ENCODE data around the gene GMPS.
"Not testable (repeated sequence)": the region's sequence is repeated elsewhere in the genome, so short reads cannot be mapped to it uniquely, and the experiment has no call there.

GMPS gene

DNA sequence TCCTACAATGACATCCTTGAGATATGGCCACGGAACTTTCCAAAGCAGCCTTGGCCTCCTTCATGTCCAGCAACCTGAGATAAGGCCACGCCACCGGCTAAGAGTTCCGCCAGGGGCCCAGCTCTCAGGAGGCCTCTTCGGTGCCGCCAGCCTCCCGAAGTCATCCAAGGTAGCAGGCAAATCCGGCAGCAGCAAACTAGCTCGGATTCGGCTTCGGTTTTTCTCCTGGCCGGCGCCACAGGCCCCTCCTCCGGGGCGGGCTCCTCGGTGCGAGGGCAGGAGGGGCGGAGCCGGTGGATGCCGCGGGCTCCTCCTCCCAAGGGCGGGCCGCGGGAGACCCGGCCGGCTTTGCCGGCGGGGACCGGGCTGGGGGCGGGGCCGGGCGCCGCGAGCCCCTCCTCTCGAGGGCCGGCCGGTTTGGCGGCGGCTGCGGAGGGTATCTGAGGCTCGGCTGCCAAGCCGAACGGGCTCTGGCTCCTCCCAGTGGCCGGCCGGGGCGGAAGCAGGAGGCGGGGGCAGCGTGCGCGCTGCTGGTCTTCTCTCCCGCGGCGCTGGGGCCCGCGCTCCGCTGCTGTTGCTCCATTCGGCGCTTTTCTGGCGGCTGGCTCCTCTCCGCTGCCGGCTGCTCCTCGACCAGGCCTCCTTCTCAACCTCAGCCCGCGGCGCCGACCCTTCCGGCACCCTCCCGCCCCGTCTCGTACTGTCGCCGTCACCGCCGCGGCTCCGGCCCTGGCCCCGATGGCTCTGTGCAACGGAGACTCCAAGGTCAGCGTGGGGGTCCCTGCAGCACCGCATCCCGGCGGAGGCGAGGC lies at the start of gene GMPS:
Gene GMPS, plus strand, starts transcription at position 518 of the 812 bp plus-strand sequence. Its CDS starts 221 bp downstream, at position 739.
- ATAC-seq (peak; percentile 91), DNase-seq (peak; percentile 96 to 98)
- H3K27ac Mint-ChIP-seq: peak within 1 kb of the TSS; percentile 88 to 95
- H3K27me3 Mint-ChIP-seq: no peaks in the 10 kb centered on the region
- H3K9me3 Mint-ChIP-seq: no peaks in the 10 kb centered on the region
- H3K4me3 Mint-ChIP-seq: peak within 1 kb of the TSS; percentile 90 to 95
- peaks cover 17% of the 10 kb centered on the region for H3K4me1 Mint-ChIP-seq

DNA sequence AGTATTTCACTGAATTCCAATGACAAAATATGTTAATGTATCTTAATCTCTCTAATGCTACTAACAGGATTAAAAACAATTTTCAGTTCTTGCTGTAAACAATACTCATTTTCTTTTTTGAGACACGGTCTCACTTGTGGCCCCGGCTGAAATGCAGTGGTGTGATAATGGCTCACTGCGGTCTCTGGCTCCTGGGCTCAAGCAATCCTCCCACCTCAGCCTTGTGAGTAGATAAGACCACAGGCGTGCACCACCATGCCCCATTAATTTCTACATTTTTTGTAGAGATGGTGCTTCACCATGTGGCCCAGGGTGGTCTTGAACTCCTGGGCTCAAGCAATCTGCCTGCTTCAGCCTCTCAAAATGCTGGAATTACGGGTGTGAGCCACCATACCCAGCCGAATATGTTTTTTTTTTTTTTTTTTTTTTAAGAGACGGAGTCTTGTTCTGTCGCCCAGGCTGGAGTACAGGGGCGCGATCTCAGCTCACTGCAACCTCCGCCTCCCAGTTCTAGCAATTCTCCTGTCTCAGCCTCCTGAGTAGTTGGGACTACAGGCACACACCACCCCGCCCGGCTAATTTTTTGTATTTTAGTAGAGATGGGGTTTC lies 41.9 kb upstream of the GMPS start:
- not testable (repeated sequence) for H3K4me1 Mint-ChIP-seq, H3K4me3 Mint-ChIP-seq, H3K9me3 Mint-ChIP-seq, H3K27me3 Mint-ChIP-seq, ATAC-seq, DNase-seq, H3K27ac Mint-ChIP-seq

DNA sequence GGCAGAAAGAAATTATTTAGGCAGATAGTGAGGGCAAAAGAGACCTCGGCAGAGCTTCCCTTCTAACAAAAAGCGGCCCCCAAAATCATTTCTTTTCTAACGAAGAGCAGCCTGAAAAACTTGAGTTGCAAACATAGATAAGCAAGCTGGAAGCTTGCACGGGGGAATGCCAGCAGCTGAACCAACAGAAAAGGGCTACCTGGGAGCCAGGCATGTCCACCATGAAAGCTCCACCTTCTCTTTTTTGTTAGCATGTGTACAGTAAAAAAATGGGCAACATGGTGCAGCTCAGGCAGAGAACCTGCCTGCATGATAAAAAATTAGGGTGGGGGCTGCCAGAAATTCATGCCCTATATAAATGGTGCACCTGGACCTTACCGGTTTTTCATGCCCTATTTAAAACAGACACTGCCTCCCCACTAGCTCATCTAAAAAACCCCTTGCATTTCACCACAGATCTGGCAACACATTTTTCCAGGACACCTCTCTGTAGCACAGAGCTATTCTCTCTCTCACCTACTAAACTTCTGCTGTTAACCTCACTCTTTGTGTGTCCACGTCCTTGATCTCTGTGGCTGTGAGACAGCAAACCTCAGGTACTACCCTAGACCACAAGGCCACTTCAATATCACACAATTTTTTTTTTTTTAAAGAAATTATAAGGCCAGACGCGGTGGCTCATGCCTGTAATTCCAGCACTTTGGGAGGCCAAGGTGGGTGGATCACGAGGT lies 34.9 kb upstream of the GMPS start:
- no peak overlapping the region for H3K4me3 Mint-ChIP-seq
- no peaks in the 10 kb centered on the region for H3K9me3 Mint-ChIP-seq
- H3K27me3 Mint-ChIP-seq: no peaks in the 10 kb centered on the region
- DNase-seq (no peak), ATAC-seq (peak; percentile 56)
- H3K4me1 Mint-ChIP-seq: no peaks in the 10 kb centered on the region
- no peak overlapping the region for H3K27ac Mint-ChIP-seq

DNA sequence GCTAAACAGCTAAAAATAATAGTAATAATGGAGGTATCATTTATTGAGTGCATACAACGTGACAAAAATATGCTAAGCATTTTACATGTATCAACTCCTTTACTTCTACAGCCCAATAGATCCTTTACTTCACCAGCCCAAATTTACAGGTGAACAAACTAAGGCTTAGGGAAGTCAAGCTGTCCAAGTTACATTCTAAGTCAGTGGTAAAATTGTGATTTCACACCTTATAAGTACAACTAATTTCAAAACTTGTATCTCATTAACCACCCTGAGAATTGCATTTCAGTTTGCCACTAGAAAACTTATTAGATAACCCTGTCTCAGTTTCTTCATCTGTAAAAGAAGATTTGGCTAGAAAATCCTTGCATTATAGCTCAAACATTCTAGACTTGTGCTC lies 26.9 kb upstream of the GMPS start:
- ATAC-seq (no peak), DNase-seq (no peak)
- H3K27me3 Mint-ChIP-seq: no peaks in the 10 kb centered on the region
- no peak overlapping the region for H3K4me3 Mint-ChIP-seq
- no peak overlapping the region for H3K27ac Mint-ChIP-seq
- peaks cover 36% of the 10 kb centered on the region for H3K4me1 Mint-ChIP-seq
- no peaks in the 10 kb centered on the region for H3K9me3 Mint-ChIP-seq

DNA sequence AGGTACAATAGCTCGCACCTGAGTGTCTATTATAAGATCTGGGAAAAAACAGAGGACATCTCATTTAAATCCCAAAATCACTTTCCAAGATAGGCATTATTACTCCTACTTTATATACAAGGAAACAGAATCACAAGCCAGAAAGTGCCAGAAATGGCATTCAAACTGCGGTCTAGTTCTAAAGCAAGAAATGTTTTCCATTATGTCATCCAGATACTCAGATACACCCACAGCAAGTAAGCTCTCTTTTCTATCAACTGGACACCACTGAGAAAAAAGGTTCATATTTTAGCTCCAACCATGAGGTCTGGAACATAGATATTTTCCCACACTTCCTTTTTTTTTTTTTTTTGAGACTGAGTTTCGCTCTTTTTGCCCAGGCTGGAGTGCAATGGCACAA lies 24.3 kb upstream of the GMPS start:
- Mint-ChIP-seq H3K9me3 (no peaks in the 10 kb centered on the region), H3K4me3 (peak overlapping the region in 1 of 2 donors; percentile 33), H3K27ac (no peak overlapping the region), H3K27me3 (no peaks in the 10 kb centered on the region), H3K4me1 (peaks cover 51% of the 10 kb centered on the region)
- ATAC-seq (no peak), DNase-seq (no peak)

DNA sequence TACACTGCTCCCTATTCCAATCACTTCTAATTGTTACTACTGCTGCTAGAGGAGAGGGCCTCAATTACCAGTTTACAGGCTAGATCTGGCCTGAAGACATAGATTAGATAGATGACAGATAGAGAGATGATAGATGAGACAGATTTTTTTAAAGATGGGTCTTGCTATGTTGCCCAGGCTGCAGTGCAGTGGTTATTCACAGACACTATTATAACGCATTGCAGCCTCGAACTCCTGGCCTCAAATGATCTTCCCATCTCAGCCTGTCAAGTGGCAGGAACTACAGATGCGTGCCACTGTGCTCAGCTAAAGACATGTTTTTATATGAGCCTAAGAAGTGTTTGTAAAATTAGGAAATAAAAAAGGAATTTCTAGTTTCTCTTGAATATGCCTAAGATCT lies 22.5 kb upstream of the GMPS start:
- H3K4me3 Mint-ChIP-seq: peak overlapping the region; percentile 0 to 29
- no peak for DNase-seq
- no peaks in the 10 kb centered on the region for H3K27me3 Mint-ChIP-seq
- H3K4me1 Mint-ChIP-seq: peaks cover 67% of the 10 kb centered on the region
- H3K9me3 Mint-ChIP-seq: no peaks in the 10 kb centered on the region
- no peak overlapping the region for H3K27ac Mint-ChIP-seq
- no peak for ATAC-seq

DNA sequence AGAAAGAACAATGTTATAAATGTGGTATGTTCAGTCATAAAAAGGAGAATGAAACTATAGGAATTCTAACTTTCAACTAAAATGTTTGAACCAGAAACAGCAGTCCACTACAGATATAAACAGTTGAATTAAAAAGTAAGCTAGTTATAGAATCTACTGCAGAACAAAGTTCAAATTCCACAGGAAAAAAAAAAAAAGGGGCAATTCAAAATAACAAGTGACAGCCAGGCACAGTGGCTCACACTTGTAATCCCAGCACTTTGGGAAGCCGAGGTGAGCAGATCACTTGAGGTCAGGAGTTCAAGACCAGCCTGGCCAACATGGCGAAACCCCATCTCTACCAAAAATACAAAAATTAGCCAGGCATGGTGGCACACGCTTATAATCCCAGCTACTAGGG lies 21.0 kb upstream of the GMPS start:
- not testable (repeated sequence) for H3K27me3 Mint-ChIP-seq, H3K9me3 Mint-ChIP-seq, ATAC-seq, H3K27ac Mint-ChIP-seq, DNase-seq
- H3K4me1 Mint-ChIP-seq: peaks cover 65% of the 10 kb centered on the region
- peak overlapping the region in 1 of 2 donors; percentile 60 for H3K4me3 Mint-ChIP-seq

DNA sequence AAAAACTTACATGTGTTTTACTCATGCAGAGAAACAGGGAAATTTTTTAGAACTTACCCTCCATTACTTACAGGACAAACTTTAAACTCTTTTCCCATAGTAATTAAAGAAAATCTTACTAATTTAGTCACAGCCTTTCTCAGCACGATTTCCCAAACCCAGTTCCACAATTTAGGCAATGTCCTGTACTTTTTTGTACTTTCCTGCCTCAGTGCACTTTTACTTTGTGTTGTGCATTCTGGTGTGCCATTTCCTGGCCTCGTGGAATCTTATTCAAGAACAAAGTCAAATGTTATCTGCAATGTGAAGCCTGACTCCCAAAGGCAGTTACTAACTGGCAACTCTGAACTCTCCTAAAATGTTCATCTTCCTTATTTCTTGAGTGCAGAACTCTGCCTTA lies 18.1 kb upstream of the GMPS start:
- no peak for ATAC-seq
- Mint-ChIP-seq H3K27ac (peak overlapping the region; percentile 76), H3K27me3 (no peaks in the 10 kb centered on the region), H3K4me1 (peaks cover 49% of the 10 kb centered on the region), H3K9me3 (no peaks in the 10 kb centered on the region), H3K4me3 (peak overlapping the region; percentile 94 to 99)
- DNase-seq: no peak

DNA sequence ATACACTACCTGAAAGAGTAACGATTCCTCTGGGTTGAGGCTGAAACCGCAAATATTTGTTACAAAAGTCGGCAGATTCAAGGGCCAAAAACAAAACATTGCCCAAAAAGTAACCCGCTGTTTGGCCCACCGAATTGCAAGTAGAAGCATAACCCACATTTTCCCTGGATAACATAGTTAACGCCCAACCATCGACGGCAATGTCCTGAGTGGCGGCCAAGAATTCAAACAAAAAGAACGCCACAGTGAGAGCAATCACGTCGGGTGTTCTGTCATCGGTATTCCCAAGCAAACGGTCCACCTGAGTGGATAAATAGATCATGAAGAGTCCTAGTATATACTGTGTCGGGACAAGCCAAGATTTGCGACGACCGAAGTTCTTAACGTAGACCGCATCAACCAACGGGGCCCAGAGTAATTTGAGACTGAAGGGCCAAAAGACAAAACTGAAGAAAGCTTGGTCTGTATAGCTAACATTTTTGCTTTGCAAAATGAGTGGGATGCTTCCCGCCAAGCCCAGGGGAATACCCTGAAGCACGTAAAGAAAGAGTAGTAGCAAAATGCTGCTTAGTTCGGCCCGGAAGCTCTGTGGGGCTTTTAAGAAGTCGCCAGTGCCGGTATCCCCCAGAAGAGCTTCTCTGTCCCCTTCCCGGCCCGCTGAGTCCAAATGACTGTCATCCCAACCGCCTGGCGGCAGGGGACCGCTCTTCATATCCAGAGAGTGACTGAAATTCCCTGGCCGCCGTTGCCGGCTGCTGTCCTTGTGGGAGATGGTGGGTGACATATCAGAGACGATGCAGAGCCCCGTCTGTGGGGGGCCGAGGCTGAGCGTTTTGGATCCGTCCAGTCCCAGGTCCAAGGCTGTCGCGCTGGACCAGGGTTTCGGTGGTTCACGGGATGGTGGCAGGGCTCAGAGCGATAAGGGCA lies 17.0 kb upstream of the GMPS start:
- Mint-ChIP-seq H3K4me1 (peaks cover 46% of the 10 kb centered on the region), H3K4me3 (peak overlapping the region; percentile 94 to 99), H3K9me3 (no peaks in the 10 kb centered on the region), H3K27me3 (no peaks in the 10 kb centered on the region), H3K27ac (peak overlapping the region; percentile 100)
- ATAC-seq (peak; percentile 13), DNase-seq (peak; percentile 35 to 47)

DNA sequence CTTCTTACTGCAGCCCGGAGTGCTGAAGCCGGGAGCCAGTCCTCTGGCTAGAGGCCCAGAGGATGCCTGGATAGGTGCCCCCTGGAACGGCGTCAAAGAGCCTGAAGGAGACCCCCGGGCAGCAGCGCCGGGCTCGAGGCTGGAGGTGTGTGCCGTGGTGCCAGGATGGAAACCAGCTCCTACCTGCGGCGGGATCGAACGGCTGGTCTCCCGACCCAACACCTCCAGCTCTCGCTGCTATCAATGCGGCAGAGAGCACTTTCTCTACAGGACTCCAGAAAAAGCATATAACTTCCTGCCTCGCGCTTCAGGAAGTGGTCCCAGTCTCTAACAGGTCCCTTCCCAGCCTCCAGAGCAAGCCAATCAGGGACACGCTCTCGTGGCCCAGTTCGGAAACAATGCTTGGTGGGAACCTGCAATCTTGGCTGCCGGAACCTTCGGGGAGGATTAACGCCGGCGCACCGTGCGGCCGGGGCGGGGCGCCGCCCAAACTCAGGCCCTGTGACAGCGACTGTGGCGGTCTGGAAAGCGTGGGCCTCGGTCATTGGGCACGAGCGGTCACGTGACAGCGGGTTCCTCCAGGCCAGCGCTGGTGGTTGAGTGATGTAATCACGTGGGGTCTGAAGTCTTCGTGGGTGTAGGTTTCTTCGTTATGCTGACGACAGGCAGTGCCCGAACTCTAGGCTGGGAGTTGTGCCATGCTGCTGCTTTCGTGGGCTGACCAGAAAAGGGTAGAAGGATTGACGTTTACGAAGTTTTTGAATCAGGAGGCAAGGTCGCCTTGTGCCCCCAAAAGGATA lies 16.1 kb upstream of the GMPS start, which contains the start of gene SLC33A1:
Gene SLC33A1, minus strand, starts transcription at position 287 of the 800 bp plus-strand sequence. CDS start 430 bp downstream, outside the sequence.
- Mint-ChIP-seq H3K9me3 (no peaks in the 10 kb centered on the region), H3K4me3 (peak within 1 kb of the TSS; percentile 94 to 99), H3K27ac (peak within 1 kb of the TSS; percentile 100), H3K4me1 (peaks cover 42% of the 10 kb centered on the region), H3K27me3 (no peaks in the 10 kb centered on the region)
- peak; percentile 94 for ATAC-seq
- peak; percentile 99 for DNase-seq

DNA sequence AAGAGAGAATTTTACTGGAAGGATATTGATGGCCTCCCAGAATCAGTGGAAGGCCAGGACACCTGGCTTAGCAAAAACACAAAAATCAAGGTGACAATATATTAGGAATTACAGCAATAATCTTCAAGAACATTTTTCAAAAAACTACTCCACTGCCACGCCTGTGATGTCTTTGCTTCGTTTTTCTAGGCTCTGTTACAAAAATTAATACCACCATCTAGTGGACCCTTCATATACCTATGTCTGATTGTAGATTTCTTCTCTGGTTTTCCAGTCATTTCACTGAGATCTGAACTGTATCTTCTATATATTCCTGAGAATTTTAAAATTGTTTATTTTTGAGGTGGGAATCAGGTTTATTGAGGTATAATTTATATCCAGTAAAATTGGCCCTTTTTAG lies 10.6 kb upstream of the GMPS start:
- peak overlapping the region; percentile 12 to 61 for H3K27ac Mint-ChIP-seq
- peaks cover 28% of the 10 kb centered on the region for H3K4me1 Mint-ChIP-seq
- H3K4me3 Mint-ChIP-seq: no peak overlapping the region
- ATAC-seq: no peak
- DNase-seq: no peak
- peaks cover 0 to 5% of the 10 kb centered on the region in 2 donors for H3K9me3 Mint-ChIP-seq
- H3K27me3 Mint-ChIP-seq: no peaks in the 10 kb centered on the region

DNA sequence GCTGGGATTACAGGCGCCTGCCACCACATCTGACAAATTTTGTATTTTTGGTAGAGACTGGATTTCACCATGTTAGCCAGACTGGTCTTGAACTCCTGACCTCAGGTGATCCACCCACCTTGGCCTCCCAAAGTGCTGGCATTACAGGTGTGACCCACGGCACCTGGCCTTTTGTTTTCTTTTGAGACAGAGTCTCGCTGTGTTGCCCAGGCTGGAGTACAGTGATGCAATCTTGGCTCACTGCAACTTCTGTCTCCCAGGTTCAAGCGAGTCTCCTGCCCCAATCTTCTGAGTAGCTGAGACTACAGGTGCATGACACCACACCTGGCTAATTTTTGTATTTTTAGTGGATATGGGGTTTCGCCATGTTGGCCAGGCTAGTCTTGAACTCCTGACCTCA lies 10.0 kb upstream of the GMPS start:
- H3K4me3 Mint-ChIP-seq, ATAC-seq, H3K9me3 Mint-ChIP-seq, H3K27ac Mint-ChIP-seq, DNase-seq, H3K27me3 Mint-ChIP-seq: not testable (repeated sequence)
- H3K4me1 Mint-ChIP-seq: peaks cover 26% of the 10 kb centered on the region

DNA sequence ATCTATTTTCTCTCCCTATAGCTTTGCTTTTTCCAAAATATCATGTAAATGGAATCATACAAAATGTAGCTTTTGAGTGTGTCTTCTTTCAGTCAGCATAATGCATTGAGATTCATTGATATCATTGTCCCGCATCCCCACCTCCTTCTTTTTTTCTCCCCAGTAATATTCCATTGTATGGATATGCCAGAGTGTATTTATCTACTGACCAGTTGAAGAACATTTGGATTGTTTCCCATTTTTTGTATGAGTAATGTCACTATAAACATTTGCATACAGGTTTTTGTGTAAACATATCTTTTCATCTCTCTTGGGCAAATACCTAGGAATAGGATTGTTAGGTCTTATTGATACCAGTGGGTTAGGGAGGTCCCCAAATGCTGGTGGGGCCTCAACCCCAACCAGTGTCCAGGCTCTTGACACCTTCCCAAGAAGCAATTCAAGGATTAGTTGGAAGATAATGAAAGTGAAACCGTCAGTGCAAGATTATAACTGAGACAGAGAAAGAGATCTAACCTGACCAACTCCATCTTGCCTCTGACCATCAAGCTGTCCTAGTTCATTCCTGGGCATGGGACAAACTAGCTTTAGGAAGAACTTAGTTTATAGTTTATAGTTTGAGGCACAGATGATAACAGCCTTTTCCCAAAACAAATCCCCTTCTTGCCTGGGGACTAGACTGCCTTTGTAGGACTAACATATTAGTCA lies 8.8 kb upstream of the GMPS start:
- peaks cover 26% of the 10 kb centered on the region for H3K4me1 Mint-ChIP-seq
- peak overlapping the region in 1 of 2 donors; percentile 44 for H3K4me3 Mint-ChIP-seq
- no peak for ATAC-seq
- H3K27ac Mint-ChIP-seq: peak overlapping the region; percentile 72 to 92
- H3K27me3 Mint-ChIP-seq: no peaks in the 10 kb centered on the region
- peaks cover 0 to 5% of the 10 kb centered on the region in 2 donors for H3K9me3 Mint-ChIP-seq
- DNase-seq: no peak
